Measurements from ENCODE around the gene LIPG.
A peak's percentile ranks its signal among the peaks of the same experiment; 100 is the strongest.

LIPG gene

DNA sequence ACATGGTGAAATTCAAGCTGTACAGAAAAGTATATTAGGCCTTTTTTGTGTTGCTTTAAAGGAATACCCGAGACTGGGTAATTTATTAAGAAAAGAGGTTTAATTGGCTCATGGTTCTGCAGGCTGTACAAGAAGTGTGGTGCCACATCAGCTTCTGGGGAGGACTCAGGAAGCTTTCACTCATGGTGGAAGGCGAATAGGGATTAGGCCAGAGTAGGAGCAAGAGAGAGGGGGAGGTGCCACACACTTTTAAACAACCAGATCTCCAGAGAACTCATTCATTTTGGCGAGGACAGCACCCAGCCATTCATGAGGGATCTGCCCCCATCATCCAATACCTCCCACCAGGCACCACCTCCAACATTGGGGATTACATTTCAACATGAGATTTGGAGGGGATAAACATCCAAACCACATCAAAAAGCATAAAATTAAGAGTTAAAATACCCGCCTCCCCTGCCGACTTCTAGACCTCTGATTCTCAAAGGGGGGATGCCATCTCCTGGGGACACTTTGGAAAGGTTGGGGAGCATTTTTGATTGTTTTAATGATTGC lies 15.1 kb upstream of the LIPG start:
- DNase-seq (ENCODE audit: low spot score) = no peak

- no peak for DNase-seq (ENCODE audit: low spot score)
These were observed 14.2 kb upstream of the LIPG start for GRCh38 chr18:49547701-49548100.

DNA sequence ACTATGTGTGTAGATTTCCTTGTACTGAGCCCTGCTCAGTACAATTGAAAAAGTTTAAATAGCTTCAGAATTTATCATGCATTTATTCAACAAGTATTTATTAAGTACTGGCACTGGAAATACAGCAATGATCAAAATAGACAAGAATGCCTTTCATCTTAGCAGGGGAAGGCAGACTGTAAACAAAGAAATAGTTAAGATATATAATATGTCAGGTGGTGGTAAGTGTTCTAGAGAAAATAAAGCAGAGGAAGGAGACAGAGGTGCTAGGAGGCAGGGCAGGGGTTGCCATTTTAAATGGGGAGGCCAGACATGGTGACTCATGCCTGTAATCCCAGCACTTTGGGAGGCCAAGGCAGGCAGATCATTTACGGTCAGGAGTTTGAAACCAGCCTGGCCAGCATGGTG lies 13.6 kb upstream of the LIPG start:
- DNase-seq (ENCODE audit: low spot score) = no peak

- DNase-seq (ENCODE audit: low spot score) = no peak
These were observed 11.1 kb upstream of the LIPG start for GRCh38 chr18:49550621-49551339.

DNA sequence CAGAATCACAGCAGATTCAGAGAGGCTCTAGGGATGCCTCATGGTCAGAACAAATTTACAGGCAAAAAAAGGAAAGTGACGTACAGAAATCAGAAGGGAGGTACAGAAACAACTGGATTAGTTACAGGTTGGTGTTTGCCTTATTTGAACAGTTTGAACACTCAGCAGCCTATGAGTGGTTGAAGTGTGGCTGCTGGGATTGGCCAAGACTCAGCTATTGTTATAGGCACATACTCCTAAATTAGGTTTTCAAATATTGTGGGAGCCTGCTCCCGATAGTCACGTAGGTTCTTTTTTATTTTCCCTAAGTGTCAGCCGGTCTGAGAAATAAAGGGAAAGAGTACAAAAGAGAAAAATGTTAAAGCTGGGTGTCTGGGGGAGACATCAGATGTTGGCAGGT lies 8.9 kb upstream of the LIPG start:
- no peak for DNase-seq (ENCODE audit: low spot score)

DNA sequence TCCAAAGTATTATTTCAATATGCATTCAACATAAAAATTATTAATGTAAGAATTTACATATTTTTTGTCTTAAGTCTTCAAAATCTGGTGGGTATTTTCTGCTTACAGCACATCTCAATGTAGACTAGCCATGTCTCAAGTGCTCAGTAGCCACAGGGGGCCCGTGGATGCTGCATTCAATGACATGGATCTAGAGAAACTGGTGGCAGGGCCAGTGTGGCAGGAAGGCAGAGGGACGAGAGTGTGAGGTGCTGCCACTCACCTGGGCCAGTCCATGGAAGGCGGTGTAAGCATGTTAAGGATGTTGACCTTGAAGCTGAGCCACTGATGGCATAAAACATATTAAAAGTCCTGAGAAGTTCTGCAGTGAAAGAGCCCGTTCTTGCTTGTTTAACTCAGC lies 6.2 kb upstream of the LIPG start:
- no peak for DNase-seq (ENCODE audit: low spot score)

GRCh38 chr18:49558356-49558755 lies 3.5 kb upstream of the LIPG start:
- DNase-seq (ENCODE audit: low spot score) = no peak

- DNase-seq (ENCODE audit: low spot score) = peak; percentile 69
These were observed 2.4 kb upstream of the LIPG start for GRCh38 chr18:49559326-49559931.

DNA sequence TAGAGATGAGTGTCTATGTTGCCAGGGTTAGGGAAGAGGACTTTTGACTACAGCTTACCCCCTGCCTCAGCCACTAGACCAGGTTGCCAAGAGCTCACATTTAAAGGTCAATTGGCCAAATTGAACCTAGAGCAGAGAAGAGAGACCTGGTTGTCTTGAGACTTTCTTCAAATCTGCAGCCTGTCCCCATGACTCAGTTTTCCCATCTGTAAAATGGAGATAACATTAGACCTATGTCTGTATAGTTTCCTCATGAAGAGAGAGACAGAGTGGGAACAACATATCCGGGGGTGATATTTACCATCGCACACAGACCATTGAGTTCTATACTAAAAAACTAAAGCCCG lies 1.6 kb upstream of the LIPG start:
- no peak for DNase-seq (ENCODE audit: low spot score)

GRCh38 chr18:49560624-49561288 lies 1.1 kb upstream of the LIPG start:
- DNase-seq (ENCODE audit: low spot score) = no peak

DNA sequence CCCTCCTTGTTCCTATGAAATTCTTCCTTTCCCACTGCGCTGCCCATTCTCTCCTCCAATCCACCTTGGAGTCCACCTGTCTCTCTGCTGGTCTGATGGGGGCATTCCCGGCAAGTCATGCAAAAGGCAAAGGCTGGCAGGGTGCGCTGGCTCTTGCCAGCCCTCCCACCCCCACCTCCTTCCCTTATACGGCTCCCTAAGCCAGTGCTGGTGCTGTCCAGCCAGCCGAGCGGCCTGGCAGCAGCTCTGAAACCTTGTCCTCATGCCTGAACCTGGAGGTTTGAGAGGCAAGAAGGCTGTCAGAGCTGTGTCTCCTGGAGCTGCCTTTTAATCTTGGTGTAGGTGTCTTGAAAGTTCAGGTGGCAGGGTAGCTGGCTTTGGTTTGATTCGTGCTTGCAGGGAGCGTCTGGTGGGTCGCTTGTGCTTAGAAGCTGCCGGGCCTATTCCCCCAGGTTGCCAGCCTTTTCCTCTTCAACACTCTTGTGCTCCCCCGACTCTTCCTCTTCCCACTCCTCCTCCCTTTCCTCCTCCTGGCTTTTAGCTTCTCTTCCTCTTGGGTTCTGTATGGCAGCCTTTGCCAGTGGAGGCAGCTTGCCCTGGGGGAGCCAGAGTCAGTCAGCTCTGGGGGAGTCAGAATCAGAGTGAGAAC lies 748 bp downstream of the LIPG start:
- peak; percentile 32 for DNase-seq (ENCODE audit: low spot score)

DNA sequence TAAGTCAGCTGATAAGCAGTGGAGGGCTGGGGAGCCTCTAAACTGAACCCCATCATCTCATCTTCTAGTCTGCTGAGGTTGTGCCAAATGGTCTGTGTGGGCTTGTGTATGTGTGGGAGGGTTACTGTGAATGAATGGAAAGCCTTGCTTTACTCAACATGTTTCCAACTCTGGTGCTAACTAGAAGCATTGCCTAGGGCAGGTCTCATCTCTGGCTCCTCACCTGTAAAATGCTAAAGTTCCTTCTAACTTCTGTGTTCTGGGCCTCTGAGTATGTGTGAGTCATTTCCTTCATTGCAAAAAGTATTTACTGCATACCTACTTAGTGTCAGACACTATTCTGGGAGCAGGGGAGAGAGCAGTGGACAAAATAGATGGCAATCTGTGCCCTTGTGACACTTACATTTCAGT lies 1.3 kb downstream of the LIPG start:
- peak; percentile 30 for DNase-seq (ENCODE audit: low spot score)

DNA sequence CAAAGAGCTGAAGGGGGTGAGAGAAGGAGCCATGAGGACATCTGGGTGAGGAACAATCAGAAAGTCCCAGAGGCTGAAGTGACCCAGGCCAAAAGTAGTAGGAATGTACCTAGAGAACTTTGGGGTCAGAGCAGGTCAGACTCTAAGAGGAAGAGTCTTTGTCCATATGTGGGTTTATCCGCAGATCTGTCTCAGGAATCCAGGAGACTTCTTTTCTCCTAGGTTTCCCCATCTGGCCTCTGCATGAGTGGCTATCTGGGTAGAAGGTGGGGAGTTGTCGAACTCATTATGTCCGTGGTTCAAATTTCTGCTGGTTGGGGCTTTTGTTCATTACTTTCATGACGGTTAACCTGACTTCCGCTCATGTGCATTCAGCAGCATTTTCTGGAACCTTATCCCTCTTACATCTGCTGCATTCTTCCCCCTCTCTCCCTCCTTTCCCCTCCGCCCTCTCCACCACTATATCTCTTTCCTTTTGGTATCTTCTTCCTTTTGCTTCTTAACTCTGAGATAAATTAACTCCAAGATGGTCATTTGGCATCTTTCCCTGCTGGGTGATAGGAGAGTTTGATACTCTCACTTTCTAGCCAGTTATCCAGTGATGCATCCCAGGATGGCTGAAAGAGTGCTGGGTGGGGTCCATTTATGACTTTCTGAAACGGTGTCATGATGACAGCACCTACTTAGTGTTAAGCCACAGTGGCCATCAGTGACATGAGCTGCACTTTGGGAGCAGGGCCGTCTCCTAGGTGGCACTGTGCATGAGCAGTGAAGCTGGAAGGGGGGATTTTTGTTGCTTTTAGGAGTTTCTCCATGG lies 2.1 kb downstream of the LIPG start:
- no peak for DNase-seq (ENCODE audit: low spot score)

- no peak for DNase-seq (ENCODE audit: low spot score)
These were observed 2.6 kb downstream of the LIPG start for GRCh38 chr18:49564518-49564834.

GRCh38 chr18:49565101-49565500 lies 3.2 kb downstream of the LIPG start:
- no peak for DNase-seq (ENCODE audit: low spot score)

DNA sequence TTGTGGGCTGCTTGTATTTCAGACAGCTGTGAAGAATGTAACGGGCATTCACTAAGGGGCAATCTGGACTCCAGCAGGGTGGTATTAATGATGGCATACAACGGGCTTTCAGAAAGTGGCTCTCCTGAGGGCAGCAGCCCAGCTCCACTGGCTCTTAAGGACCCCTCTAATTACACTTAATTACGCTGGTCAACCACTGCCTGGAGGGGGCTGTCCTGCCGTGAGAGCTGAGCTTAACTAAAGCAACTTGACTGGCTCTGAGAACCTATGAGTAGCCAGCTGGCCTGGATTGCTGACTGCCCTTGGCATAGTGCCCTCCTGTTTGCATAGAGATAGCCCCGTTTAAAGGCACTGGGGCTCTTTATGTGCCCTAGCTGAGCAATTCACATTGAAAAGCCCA lies 3.8 kb downstream of the LIPG start:
- no peak for DNase-seq (ENCODE audit: low spot score)

GRCh38 chr18:49566217-49566770 lies 4.4 kb downstream of the LIPG start:
- DNase-seq (ENCODE audit: low spot score) = no peak

GRCh38 chr18:49566985-49567384 lies 5.1 kb downstream of the LIPG start:
- DNase-seq (ENCODE audit: low spot score) = no peak

DNA sequence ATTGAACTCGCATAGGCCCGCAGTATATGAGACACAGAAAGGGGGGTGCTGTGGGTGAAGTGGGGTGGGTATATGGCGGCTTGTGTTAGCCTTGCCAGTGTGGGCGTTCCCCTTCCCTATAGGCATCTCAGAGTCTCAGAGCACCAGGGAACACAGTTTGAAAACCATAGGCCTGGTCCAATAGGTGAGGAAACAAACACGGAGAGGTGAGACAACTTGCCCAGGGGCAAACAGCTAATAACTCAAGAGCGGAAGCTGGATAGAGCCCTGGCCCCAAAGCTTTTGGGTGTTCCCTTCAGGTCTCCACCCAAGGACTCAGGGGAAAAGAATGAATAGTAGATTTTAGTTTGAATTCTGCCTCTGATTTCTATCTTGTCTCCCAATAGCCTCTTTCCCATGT lies 7.9 kb downstream of the LIPG start:
- DNase-seq (ENCODE audit: low spot score) = no peak

GRCh38 chr18:49570836-49571235 lies 9.0 kb downstream of the LIPG start:
- DNase-seq (ENCODE audit: low spot score) = no peak

DNA sequence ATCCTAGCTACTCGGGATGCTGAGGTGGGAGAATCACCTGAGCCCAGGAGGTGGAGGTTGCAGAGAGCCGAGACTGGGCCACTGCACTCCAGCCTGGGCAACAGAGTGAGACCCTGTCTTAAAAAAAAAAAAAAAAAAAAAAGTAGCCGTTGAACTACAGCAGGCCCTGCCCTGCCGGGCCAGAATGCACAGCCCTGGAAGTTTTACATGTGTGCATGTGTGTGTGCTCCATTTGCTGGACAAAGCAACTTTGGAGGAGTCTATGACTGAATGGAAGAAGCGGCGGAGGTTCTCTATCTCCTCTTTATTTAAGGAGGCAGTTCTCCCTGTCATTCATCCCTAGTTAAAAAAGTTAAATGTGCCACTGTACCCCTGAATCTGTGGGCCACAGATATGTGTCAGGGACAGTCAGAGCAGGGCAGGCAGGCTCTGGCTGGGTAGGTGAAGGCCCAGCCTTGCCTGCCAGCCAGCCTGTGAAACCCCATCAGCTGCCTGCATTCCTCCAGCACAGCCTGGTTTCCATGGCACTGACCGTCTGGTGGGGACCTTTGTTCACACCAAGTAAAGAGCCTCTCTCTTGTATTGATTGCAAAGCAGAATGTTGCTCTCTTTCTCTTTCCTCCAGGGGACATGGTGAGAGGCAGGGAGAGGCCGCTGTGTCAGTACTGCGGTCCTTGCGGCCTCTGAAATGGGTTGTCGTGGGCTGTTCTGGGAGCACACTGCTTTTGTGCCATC lies 10.9 kb downstream of the LIPG start:
- DNase-seq (ENCODE audit: low spot score) = no peak

Data from kidney capillary endothelial cell (primary cell).